Left colon (tissue), 2 donors: ENCODE data around the gene SLC38A3. TPM values are rescaled to one million over a fixed set of nuclear protein-coding genes. Genes with fewer than 3 reads are reported as not detected.
A peak's percentile ranks its signal among the peaks of the same experiment; 100 is the strongest.

Experiments used
- ATAC-seq: fragments of 200-7000 bp; cut with Tn5 transposase; one replicate; pipeline ENCODE4 v1.9.1; 2020; ENCODE audit warnings: mild to moderate bottlenecking, moderate library complexity
- DNase-seq, 2 donors: peaks; one replicate each; pipeline ENCODE4 v3.0.0-alpha.2; 2020
- intact Hi-C, 2 donors: fragments of 100-400 bp; cut with DNase I in 1 of 2; cut with micrococcal nuclease in 1 of 2; formaldehyde crosslinking; loops; one replicate each; pipeline versions ENCODE4 v1.11.2 to v1.14.0; 2022; cut with DNase I, micrococcal nuclease
- long read RNA-seq: library from polyadenylated mRNA; unstranded; transcript quantifications from one replicate; pipeline ENCODE4 v2.0.0, GENCODE V29; 2021
- total RNA-seq, 2 donors: library from RNA; stranded (reverse); fragmentation: NEBNext Ultra II Directional; extraction: Animal tissue kit (Norgen Biotek cat#: 25700); gene quantifications; one replicate each; pipeline ENCODE4 v1.2.1, GENCODE V29; 2021
- donor health status: DM: no; HTN: no; CAD: no.
- donor health status: DM: yes; HTN: yes; CAD: no.

SLC38A3 gene
- not detected for total RNA-seq
- long read RNA-seq, result 0 reads

- intact Hi-C loops, result no loop called here
- ATAC-seq, result peak; percentile 62
- DNase-seq, result peak in 1 of 2 donors; percentile 12
Measured at GRCh38 chr3:50204804-50205412, at the start of gene SLC38A3. Gene SLC38A3, plus strand, starts transcription at chr3:50205271. Its CDS starts 8,929 bp downstream, at chr3:50214200.

GRCh38 chr3:50155491-50155878 lies 49.6 kb upstream of the SLC38A3 start:
- DNase-seq, result no peak
- intact Hi-C loops, result no loop called here
- no peak for ATAC-seq

- DNase-seq (peak in 1 of 2 donors; percentile 33), ATAC-seq (no peak)
- intact Hi-C loops, result no loop called here
Measured at GRCh38 chr3:50155891-50156290, 49.2 kb upstream of the SLC38A3 start.

GRCh38 chr3:50156549-50157493 lies 48.2 kb upstream of the SLC38A3 start:
- intact Hi-C loops, result no loop called here
- DNase-seq (peak; percentile 58 to 66), ATAC-seq (peak; percentile 36)

GRCh38 chr3:50157827-50158529 lies 47.1 kb upstream of the SLC38A3 start:
- ATAC-seq, result no peak
- DNase-seq, result no peak
- intact Hi-C loops, result no loop called here

GRCh38 chr3:50158530-50159146 lies 46.4 kb upstream of the SLC38A3 start:
- no peak for DNase-seq
- ATAC-seq, result no peak
- intact Hi-C loops, result no loop called here

- intact Hi-C loops, result no loop called here
- no peak for DNase-seq
- ATAC-seq, result no peak
Measured at GRCh38 chr3:50160561-50160983, 44.5 kb upstream of the SLC38A3 start.

GRCh38 chr3:50161320-50161719 lies 43.8 kb upstream of the SLC38A3 start:
- ATAC-seq, result peak; percentile 79
- peak; percentile 78 to 81 for DNase-seq
- intact Hi-C loops, result no loop called here

- ATAC-seq, result peak; percentile 23
- intact Hi-C loops, result no loop called here
- no peak for DNase-seq
Measured at GRCh38 chr3:50162034-50162883, 42.8 kb upstream of the SLC38A3 start.

GRCh38 chr3:50163572-50164455 lies 41.3 kb upstream of the SLC38A3 start:
- ATAC-seq, result no peak

GRCh38 chr3:50164481-50164880 lies 40.6 kb upstream of the SLC38A3 start:
- intact Hi-C loops, result no loop called here
- ATAC-seq, result no peak
- no peak for DNase-seq

More at GRCh38 chr3:50163572-50164455, 41.3 kb upstream of the SLC38A3 start:
- intact Hi-C loops, result no loop called here
- peak; percentile 77 to 82 for DNase-seq

- ATAC-seq, result no peak
- DNase-seq, result no peak
- intact Hi-C loops, result no loop called here
Measured at GRCh38 chr3:50164984-50165909, 39.8 kb upstream of the SLC38A3 start.

GRCh38 chr3:50165910-50166538 lies 39.0 kb upstream of the SLC38A3 start:
- DNase-seq (no peak), ATAC-seq (peak; percentile 12)
- intact Hi-C loops, result no loop called here

- intact Hi-C loops, result no loop called here
- ATAC-seq, result no peak
- DNase-seq, result no peak
Measured at GRCh38 chr3:50166620-50167019, 38.5 kb upstream of the SLC38A3 start.

GRCh38 chr3:50167069-50167840 lies 37.8 kb upstream of the SLC38A3 start:
- peak; percentile 71 for ATAC-seq
- intact Hi-C loops, result no loop called here
- peak; percentile 56 to 80 for DNase-seq
